Ascending aorta (tissue), 2 donors: ENCODE results near the gene SEMA3F. TPM values are rescaled to one million over a fixed set of nuclear protein-coding genes. Genes with fewer than 3 reads are reported as not detected.
A peak's percentile ranks its signal among the peaks of the same experiment; 100 is the strongest.

ENCODE experiments used
- DNase-seq, 2 donors: peaks; one replicate each; pipeline ENCODE4 v3.0.0-alpha.2; 2019; ENCODE audit warnings: low spot score in 2 of 2
- H3K27ac ChIP-seq, 2 donors: fragments of 200-600 bp; sonication (generic); one replicate each; pipeline ENCODE4 v1.5.1; 2016 to 2017; ENCODE audit warnings: mild to moderate bottlenecking in 1 of 2
- H3K27me3 ChIP-seq: fragments of 200-600 bp; sonication (generic); one replicate; pipeline ENCODE4 v1.5.1; 2017
- H3K36me3 ChIP-seq, 2 donors: fragments of 200-600 bp; sonication (generic); one replicate each; pipeline ENCODE4 v1.5.1; 2016
- H3K4me1 ChIP-seq, 2 donors: fragments of 200-600 bp; sonication (generic); one replicate each; pipeline ENCODE4 v1.5.1; 2016 to 2017; ENCODE audit warnings: mild to moderate bottlenecking in 1 of 2
- H3K4me3 ChIP-seq, 2 donors: fragments of 200-600 bp; sonication (generic); one replicate each; pipeline ENCODE4 v1.5.1; 2016 to 2017; ENCODE audit warnings: mild to moderate bottlenecking in 1 of 2
- H3K9me3 ChIP-seq, 2 donors: fragments of 200-600 bp; sonication (generic); one replicate each; pipeline ENCODE4 v1.5.1; 2016
- CTCF ChIP-seq, 3 experiments: fragments of 200-600 bp in 2 of 3; fragments of 450-650 bp in 1 of 3; sonication (generic) in 2 of 3; IDR thresholded peaks; one replicate each; pipeline ENCODE4 v1.5.1; 2016 to 2019; ENCODE audit warnings: antibody characterized with exemption in 3 of 3, mild to moderate bottlenecking in 1 of 3, moderate library complexity in 1 of 3
- intact Hi-C: fragments of 100-400 bp; cut with DNase I; formaldehyde crosslinking; loops from one replicate; pipeline ENCODE4 v1.15.1; 2023
- total RNA-seq: library from RNA; depleted of rRNA; stranded (reverse); fragments of >200 nt; gene quantifications from one replicate; pipeline ENCODE4 v1.1.0, GENCODE V29; 2016

The SEMA3F gene
- total RNA-seq, 1 donor from 2014 or later: 75.0 TPM

- peak; percentile 69 to 96 for DNase-seq
- Histone ChIP-seq H3K4me1 (peaks cover 32 to 85% of the 10 kb centered on the region in 2 donors), H3K27ac (peak overlapping the region; percentile 88 to 94), H3K9me3 (no peaks in the 10 kb centered on the region), H3K27me3 (no peaks in the 10 kb centered on the region), H3K4me3 (peak overlapping the region in 1 of 2 donors; percentile 43), H3K36me3 (no peaks in the 10 kb centered on the region)
- no peak for TF ChIP-seq CTCF (IDR thresholded peaks at IDR 0.05)
- intact Hi-C loops: loop anchor here (5.0 kb wide), 1 partner anchor 662 kb away; no protein-coding TSS in a partner anchor
Observed at GRCh38 chr3:50163572-50164455, 8.7 kb downstream of the SEMA3F start.

GRCh38 chr3:50164481-50164880 is 9.4 kb downstream of the SEMA3F start:
- intact Hi-C loops: loop anchor here (5.0 kb wide), 1 partner anchor 662 kb away; no protein-coding TSS in a partner anchor
- no peaks in the 10 kb centered on the region for H3K9me3 ChIP-seq
- no peaks in the 10 kb centered on the region for H3K27me3 ChIP-seq
- peak overlapping the region in 1 of 2 donors; percentile 43 for H3K4me3 ChIP-seq
- peak overlapping the region; percentile 88 to 94 for H3K27ac ChIP-seq
- no peak for DNase-seq
- peaks cover 30 to 86% of the 10 kb centered on the region in 2 donors for H3K4me1 ChIP-seq
- no peak for TF ChIP-seq CTCF (IDR thresholded peaks at IDR 0.05)
- no peaks in the 10 kb centered on the region for H3K36me3 ChIP-seq

GRCh38 chr3:50164984-50165909 is 10.1 kb downstream of the SEMA3F start:
- Histone ChIP-seq H3K4me3 (peak overlapping the region in 1 of 2 donors; percentile 43), H3K9me3 (no peaks in the 10 kb centered on the region), H3K36me3 (no peaks in the 10 kb centered on the region), H3K27ac (peak overlapping the region; percentile 88 to 94), H3K27me3 (no peaks in the 10 kb centered on the region), H3K4me1 (peaks cover 30 to 81% of the 10 kb centered on the region in 2 donors)
- TF ChIP-seq CTCF (IDR thresholded peaks at IDR 0.05): no peak
- DNase-seq: peak in 1 of 2 donors; percentile 89
- intact Hi-C loops: loop anchor here (1.0 to 5.0 kb wide), 2 partner anchors 10 to 663 kb away; partner anchors contain the start of gene SEMA3F

DNA sequence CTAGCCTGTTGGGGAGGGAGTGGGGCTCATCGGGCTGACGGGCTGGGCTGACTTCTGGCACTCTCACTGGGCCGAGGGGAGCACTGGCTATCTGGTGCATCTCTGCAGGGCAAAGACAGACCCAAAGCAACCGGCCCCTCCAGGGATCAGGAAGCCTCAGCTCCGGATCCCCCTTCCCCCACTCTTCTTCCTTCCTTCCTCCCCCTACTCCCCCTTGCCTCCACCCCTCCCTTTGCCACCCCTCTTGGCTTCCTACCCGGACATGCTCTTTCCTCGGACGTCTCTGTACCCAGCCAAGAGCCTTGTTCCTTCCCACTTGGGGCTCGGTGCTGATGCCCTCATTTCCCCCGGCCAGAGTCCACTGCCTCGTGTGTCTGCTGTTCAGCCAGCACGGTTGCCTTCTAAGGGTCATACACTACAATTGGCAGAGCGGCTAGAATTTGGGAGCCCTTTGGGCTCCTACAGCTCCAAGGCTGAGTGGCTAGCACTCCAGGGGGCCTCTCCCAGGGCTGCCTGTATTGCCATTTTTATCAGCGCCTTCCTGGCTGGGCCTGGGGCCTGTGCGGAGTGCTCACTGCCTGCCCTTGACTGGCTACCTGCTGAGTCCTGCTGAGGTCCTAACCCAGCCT is 10.9 kb downstream of the SEMA3F start:
- Histone ChIP-seq H3K36me3 (no peaks in the 10 kb centered on the region), H3K27ac (peak overlapping the region; percentile 76 to 88), H3K4me1 (peaks cover 30 to 76% of the 10 kb centered on the region in 2 donors), H3K4me3 (peak overlapping the region in 1 of 2 donors; percentile 43), H3K27me3 (no peaks in the 10 kb centered on the region), H3K9me3 (no peaks in the 10 kb centered on the region)
- intact Hi-C loops: loop anchor here (1.0 kb wide), 1 partner anchor 11 kb away; the partner anchor contains the start of gene SEMA3F
- DNase-seq: peak in 1 of 2 donors; percentile 73
- TF ChIP-seq CTCF (IDR thresholded peaks at IDR 0.05): no peak

DNA sequence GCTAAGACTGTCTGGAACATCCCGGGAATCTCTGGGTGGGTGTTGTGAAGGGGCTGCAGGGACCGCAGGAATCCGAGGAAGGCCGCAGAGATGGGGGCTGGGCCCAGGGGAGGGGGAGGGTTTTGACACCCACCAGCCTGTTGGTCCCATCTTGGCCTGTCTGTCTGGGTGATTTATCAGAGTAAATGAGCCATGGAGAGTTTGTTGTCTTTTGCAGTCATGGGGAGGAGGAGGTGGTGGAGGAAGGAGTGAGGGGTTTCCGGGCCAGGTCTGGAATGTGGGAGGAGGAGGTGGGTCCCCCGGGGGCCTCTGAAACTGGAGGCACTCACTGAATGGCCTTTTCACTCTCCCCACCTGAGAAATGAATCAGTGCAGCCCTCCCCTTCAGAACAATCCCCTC is 11.5 kb downstream of the SEMA3F start:
- TF ChIP-seq CTCF (IDR thresholded peaks at IDR 0.05): no peak
- Histone ChIP-seq H3K27ac (peak overlapping the region; percentile 76 to 88), H3K27me3 (no peaks in the 10 kb centered on the region), H3K4me1 (peaks cover 30 to 76% of the 10 kb centered on the region in 2 donors), H3K36me3 (no peaks in the 10 kb centered on the region), H3K4me3 (peak overlapping the region in 1 of 2 donors; percentile 43), H3K9me3 (no peaks in the 10 kb centered on the region)
- intact Hi-C loops: no loop called here
- DNase-seq: no peak
